ENCODE measurements around the gene CELA2B. TPM values are rescaled to one million over a fixed set of nuclear protein-coding genes. Genes with fewer than 3 reads are reported as not detected.
"Not testable (repeated sequence)": the region's sequence is repeated elsewhere in the genome, so short reads cannot be mapped to it uniquely, and the experiment has no call there.

CELA2B gene
- total RNA-seq, 2 donors from 2014 or later: not detected

DNA sequence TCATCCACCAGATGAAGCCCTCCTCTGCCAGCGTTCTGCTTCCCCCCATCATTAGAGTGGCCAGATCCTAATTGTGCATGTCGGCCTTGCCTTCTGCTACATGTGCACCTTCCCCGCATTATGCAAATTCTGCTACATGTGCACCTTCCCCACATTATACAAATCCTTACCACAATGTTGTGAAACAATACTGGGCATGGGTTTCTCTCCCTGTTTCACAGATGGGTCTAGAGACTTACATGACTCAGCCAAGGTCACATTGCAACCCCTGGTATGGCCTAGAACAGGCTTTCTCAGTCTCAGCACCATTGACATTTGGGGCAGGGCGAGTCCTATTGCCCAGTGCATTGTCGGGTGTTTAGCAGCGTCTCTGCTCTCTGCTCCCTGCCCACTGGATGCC, 20.4 kb upstream of the CELA2B start:
- Mint-ChIP-seq H3K9me3 (peaks cover 5% of the 10 kb centered on the region), H3K27ac (no peak overlapping the region), H3K4me1 (peaks cover 13% of the 10 kb centered on the region), H3K27me3 (ENCODE audit: insufficient read depth) (no peaks in the 10 kb centered on the region), H3K4me3 (no peak overlapping the region), H3K36me3 (ENCODE audit: low read depth) (no peaks in the 10 kb centered on the region)
- WGBS, 2 experiments (ENCODE audit: insufficient coverage in 1 of 2, insufficient read length in 1 of 2): 82 to 94% methylated on average over 3 to 6 of the region's 6 CpGs
- Histone ChIP-seq H3K27ac (ENCODE audit: low read depth, low read length) (no peak overlapping the region), H3K9ac (ENCODE audit: extremely low read depth, low read length, poor library complexity, severe bottlenecking) (no peak overlapping the region), H3K9me3 (ENCODE audit: control insufficient read depth, low read length) (no peaks in the 10 kb centered on the region), H3K4me3 (ENCODE audit: low read length) (no peak overlapping the region), H3K36me3 (ENCODE audit: control insufficient read depth, insufficient read depth, low read length) (no peaks in the 10 kb centered on the region), H3K27me3 (ENCODE audit: control insufficient read depth, insufficient read depth, low read length, poor library complexity, severe bottlenecking) (no peaks in the 10 kb centered on the region), H3K4me1 (ENCODE audit: control insufficient read depth, insufficient read depth, low read length) (no peaks in the 10 kb centered on the region)
- no peak for DNase-seq
- TF ChIP-seq, protein P1, sequence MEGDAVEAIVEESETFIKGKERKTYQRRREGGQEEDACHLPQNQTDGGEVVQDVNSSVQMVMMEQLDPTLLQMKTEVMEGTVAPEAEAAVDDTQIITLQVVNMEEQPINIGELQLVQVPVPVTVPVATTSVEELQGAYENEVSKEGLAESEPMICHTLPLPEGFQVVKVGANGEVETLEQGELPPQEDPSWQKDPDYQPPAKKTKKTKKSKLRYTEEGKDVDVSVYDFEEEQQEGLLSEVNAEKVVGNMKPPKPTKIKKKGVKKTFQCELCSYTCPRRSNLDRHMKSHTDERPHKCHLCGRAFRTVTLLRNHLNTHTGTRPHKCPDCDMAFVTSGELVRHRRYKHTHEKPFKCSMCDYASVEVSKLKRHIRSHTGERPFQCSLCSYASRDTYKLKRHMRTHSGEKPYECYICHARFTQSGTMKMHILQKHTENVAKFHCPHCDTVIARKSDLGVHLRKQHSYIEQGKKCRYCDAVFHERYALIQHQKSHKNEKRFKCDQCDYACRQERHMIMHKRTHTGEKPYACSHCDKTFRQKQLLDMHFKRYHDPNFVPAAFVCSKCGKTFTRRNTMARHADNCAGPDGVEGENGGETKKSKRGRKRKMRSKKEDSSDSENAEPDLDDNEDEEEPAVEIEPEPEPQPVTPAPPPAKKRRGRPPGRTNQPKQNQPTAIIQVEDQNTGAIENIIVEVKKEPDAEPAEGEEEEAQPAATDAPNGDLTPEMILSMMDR (conservative IDR thresholded peaks at IDR 0.05): no peak

DNA sequence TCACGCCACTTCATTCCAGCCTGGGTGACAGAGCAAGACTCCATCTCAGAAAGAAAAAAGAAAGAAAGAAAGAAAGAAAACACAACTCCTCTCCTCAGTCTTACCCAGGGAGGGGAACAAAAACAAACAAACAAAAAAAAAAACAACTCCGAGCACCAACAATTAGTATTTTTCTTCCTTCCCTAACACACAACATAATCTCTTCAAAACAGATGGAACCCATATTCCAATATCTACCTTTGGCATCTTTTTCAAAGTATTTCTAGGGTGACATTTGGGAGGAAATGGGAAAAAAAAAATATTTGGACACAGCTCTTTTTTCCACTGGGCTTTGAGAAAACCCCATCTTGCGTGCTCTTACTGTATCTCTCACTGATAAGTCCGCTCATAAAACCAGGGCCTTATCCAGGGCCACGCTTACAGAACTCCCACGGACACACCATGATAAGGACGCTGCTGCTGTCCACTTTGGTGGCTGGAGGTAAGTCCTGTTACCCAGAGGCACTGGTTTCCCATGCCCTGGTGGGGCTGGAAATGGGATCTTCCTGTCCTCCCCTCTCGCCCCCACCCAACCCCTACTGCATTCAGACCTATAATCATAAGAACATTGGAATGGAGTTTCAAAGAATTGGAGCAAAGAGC, 19.5 kb upstream of the CELA2B start, which contains the start of gene CELA2A:
TSS of gene CELA2A (plus strand) at position 420 of the 642 bp plus-strand sequence. CDS start at position 442, 22 bp downstream.
- H3K9me3 Mint-ChIP-seq: no peaks in the 10 kb centered on the region
- H3K36me3 Mint-ChIP-seq (ENCODE audit: low read depth): no peaks in the 10 kb centered on the region
- WGBS, 2 experiments (ENCODE audit: insufficient coverage in 1 of 2, insufficient read length in 1 of 2): 90 to 95% methylated on average over 5 to 8 of the region's 8 CpGs
- H3K9ac ChIP-seq (ENCODE audit: extremely low read depth, low read length, poor library complexity, severe bottlenecking): no peak within 1 kb of the TSS
- H3K4me3 Mint-ChIP-seq: no peak within 1 kb of the TSS
- H3K4me1 ChIP-seq (ENCODE audit: control insufficient read depth, insufficient read depth, low read length): no peaks in the 10 kb centered on the region
- TF ChIP-seq, protein P1 (conservative IDR thresholded peaks at IDR 0.05): no peak
- no peak within 1 kb of the TSS for H3K4me3 ChIP-seq (ENCODE audit: low read length)
- H3K9me3 ChIP-seq (ENCODE audit: control insufficient read depth, low read length): no peaks in the 10 kb centered on the region
- no peaks in the 10 kb centered on the region for H3K36me3 ChIP-seq (ENCODE audit: control insufficient read depth, insufficient read depth, low read length)
- no peak for DNase-seq
- H3K27ac Mint-ChIP-seq: no peak within 1 kb of the TSS
- peaks cover 13% of the 10 kb centered on the region for H3K4me1 Mint-ChIP-seq
- no peaks in the 10 kb centered on the region for H3K27me3 ChIP-seq (ENCODE audit: control insufficient read depth, insufficient read depth, low read length, poor library complexity, severe bottlenecking)
- no peaks in the 10 kb centered on the region for H3K27me3 Mint-ChIP-seq (ENCODE audit: insufficient read depth)
- H3K27ac ChIP-seq (ENCODE audit: low read depth, low read length): no peak within 1 kb of the TSS

DNA sequence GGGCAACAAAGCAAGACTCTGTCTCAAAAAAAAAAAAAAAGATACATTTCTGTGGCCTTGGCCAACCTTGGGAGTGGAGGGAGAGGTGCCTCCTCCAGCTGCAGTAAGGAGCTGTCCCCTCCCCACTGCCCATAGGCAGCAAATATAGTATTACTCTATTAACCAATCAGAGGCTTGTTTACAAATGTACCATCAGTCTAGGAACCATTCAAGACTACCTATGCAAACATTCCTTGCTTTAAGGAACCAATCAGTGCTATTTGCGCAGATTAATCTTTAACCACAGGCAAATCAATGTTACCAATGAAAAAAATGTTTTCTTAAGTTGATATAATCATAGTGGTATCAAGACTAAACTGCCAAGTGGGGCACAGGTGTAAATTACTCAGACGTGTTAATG, 18.3 kb upstream of the CELA2B start:
- H3K4me3 Mint-ChIP-seq: no peak overlapping the region
- Histone ChIP-seq H3K36me3 (ENCODE audit: control insufficient read depth, insufficient read depth, low read length) (no peaks in the 10 kb centered on the region), H3K4me3 (ENCODE audit: low read length) (no peak overlapping the region), H3K27ac (ENCODE audit: low read depth, low read length) (no peak overlapping the region), H3K4me1 (ENCODE audit: control insufficient read depth, insufficient read depth, low read length) (no peaks in the 10 kb centered on the region), H3K27me3 (ENCODE audit: control insufficient read depth, insufficient read depth, low read length, poor library complexity, severe bottlenecking) (no peaks in the 10 kb centered on the region), H3K9ac (ENCODE audit: extremely low read depth, low read length, poor library complexity, severe bottlenecking) (no peak overlapping the region), H3K9me3 (ENCODE audit: control insufficient read depth, low read length) (no peaks in the 10 kb centered on the region)
- H3K36me3 Mint-ChIP-seq (ENCODE audit: low read depth): no peaks in the 10 kb centered on the region
- DNase-seq: no peak
- no peaks in the 10 kb centered on the region for H3K27me3 Mint-ChIP-seq (ENCODE audit: insufficient read depth)
- H3K27ac Mint-ChIP-seq: no peak overlapping the region
- H3K9me3 Mint-ChIP-seq: no peaks in the 10 kb centered on the region
- TF ChIP-seq, protein P1 (conservative IDR thresholded peaks at IDR 0.05): no peak
- H3K4me1 Mint-ChIP-seq: peaks cover 13% of the 10 kb centered on the region
- WGBS, 2 experiments (ENCODE audit: insufficient coverage in 1 of 2, insufficient read length in 1 of 2): 88% methylated on average over 2 of the region's 2 CpGs; no CpG with 5 or more reads in 1 of the 2 experiments

DNA sequence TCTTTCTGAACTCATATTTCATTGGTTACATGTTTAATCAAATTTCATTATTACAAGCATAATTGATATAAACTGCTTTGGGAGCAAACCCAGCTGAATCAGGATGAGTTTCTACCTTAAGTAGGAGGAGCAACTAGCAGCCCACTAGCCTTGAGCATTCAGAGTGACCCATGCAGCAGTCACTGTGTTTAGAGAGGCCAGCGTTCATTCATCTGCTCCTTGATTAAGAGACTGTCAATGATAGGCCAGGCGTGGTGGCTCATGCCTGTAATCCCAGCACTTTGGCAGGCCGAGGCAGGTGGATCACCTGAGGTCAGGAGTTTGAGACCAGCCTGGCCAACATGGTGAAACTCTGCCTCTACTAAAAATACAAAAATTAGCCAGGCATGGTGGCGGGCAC, 17.5 kb upstream of the CELA2B start:
- not testable (repeated sequence) for H3K9me3 Mint-ChIP-seq; H3K27me3 ChIP-seq (ENCODE audit: control insufficient read depth, insufficient read depth, low read length, poor library complexity, severe bottlenecking); H3K4me3 ChIP-seq (ENCODE audit: low read length); H3K36me3 ChIP-seq (ENCODE audit: control insufficient read depth, insufficient read depth, low read length); DNase-seq; H3K9me3 ChIP-seq (ENCODE audit: control insufficient read depth, low read length); H3K4me3 Mint-ChIP-seq; H3K27ac Mint-ChIP-seq; H3K27me3 Mint-ChIP-seq (ENCODE audit: insufficient read depth); H3K9ac ChIP-seq (ENCODE audit: extremely low read depth, low read length, poor library complexity, severe bottlenecking); H3K4me1 ChIP-seq (ENCODE audit: control insufficient read depth, insufficient read depth, low read length); H3K36me3 Mint-ChIP-seq (ENCODE audit: low read depth); H3K27ac ChIP-seq (ENCODE audit: low read depth, low read length)
- H3K4me1 Mint-ChIP-seq: peaks cover 13% of the 10 kb centered on the region
- WGBS, 2 experiments (ENCODE audit: insufficient coverage in 1 of 2, insufficient read length in 1 of 2): 80 to 86% methylated on average over 3 to 4 of the region's 4 CpGs

All from endodermal cell (in vitro differentiated cells).